NCI-H2107 (cell line): ENCODE results near the gene ZNF319.

Source experiments
- DNase-seq: peaks from one replicate; lab custom pipeline; 2025; lab: John Stamatoyannopoulos, UW

The ZNF319 gene

DNA sequence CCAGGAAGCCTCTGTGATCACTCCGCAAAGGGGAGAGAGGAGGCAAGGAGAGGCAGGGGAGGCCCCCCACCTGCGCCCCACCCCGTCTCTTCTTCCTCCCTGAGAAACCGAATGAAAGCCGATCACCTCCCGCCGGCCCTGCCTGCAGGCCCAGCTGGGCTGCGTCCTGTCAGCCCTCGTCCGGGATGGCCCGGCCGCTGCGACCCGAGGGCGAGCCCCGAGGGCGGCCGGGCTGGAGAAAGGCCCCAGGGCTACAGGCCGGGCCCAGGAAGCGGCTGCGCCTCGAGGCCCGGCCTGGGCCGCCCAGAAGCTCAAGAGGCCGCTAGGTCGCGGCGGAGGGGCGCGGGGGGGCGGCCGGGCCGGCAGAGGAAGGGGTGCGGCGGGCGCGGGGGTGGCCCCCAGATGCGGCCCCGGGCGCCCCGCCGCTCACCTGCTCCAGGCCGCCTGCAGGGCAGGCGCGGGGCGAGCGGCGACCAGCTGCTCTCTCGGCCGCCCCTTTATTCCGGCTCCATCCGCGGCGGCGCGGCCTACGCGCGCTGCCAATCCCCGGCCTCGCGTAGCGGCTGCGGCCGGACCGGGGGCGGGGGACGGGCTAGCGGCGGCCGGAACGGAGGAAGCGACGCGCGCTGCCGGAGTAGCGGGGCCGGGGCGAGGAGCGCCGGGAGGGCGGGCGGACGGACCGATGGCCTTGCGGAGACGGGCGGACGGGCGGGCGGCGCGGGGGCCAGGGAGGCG, at the start of gene ZNF319:
Gene ZNF319, minus strand, starts transcription at position 702 of the 735 bp plus-strand sequence. CDS start 2,407 bp downstream, outside the sequence.
- no peak for DNase-seq

DNA sequence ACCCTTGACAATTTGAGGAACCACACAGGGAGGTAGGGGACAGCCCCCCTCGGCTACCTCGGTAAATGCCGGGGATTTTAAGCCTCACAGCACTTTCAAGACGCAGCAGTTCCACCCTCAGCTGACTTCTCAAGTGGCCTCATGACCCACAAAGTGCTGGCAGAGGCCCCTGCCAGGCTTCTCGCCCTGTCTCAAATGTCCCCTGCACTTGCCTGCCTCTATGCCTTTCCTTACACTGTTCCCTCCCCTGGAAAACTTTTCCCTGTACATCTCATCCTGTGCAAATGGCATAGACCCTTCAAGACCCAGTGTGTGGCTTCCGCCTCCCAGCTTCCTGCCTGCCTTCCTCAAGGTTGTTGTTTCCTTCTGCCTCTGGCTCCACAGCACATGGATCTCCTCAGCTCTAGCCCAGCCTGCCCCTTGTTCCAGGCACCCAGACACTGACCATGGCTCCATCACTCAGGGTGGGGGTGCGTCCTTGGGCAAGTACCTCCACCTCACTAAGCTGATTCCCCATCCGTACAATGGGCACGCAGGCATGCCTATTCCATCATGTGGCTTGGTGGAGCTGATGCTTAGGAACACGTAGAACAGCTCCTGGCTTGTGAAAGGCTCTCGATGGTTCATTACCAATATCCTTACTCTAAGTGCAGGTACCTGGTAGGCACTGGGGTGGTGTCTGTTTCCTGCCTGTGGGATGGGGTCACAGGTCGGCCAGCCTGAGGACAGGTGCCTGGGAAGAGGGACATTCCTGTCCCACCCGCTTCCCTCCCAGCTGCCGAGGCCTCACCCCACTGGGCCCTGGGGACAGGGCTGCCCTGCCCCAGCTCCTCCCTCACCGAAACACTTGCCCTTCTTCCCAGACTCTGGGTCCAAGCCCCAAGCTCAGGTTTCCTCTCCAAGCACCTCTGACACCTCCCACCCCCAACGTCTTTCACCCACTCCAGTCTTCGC, 49.0 kb upstream of the ZNF319 start:
- no peak for DNase-seq

DNA sequence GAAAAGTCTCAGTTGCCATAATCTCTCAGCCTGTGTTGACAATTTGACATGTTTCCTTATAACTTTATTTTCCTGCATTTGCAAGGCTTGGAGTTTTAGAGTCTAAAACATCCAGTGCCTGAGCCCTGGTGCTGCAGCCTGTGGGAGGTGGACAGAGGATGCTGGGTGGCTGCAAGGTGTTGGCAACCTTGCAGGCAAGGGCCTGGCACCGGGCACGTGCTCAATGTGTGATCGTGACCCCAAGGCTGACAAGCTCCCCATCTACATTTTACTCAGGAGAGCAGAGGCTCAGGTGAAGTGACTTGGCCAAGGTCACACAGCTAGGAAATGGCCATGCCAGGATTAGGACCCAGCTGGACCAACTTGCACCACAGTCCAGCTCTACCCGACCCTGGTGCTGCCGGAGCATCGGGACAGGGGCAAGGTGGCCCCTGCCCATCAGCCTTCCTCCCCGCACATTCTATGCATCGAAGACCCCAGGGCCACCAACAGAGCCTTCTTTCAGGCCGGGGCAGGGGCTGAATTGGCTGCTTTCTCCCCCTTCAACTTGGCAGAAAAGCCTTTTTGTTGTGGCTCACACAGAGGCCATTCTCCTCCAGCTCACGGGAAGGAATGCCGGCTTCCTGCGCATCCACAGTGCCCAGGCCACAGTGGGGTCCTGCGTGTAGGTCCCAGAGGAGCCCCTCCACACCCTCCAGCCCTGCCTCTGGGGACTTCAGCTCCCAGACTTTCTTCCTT, 48.2 kb upstream of the ZNF319 start:
- DNase-seq, result no peak

DNA sequence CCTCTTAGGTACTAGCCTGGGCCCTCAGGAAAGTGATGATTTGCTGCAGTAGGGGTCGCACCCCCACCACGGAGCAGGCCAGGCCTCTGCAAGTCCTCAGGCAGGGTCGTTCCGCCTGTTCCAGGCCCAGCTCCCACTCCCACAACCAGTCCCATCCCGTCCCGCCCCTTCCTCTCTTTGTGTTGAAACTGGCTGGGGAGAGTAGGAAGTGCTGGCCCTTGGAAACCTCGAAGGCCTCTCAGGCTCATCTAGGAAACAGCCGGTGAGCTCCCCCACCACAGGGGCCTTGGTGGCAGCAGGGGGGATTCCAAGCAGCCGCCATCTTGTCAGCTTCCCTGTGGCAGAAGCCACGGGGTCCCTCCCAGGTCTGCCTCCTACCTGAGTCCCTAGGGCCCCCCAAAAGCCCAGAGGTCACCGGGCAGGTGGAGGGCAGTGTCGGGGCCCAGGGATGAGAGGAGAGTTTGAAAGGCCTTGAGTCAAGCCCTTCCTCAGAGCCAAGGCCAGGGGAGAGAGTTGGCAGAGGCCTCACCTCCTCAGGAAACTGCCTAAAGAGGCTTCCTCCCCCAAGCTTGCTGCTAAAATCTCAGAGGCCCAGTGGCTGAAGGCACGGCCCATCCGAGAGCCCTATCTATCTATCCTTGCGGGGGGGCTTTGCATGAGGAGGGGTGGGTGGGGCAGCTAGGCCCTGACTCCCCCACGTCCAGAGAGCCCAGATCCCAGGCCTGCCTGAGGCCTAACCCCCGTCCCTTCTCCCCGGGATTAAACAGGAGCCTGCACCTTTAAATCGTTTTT, 47.3 kb upstream of the ZNF319 start:
- no peak for DNase-seq

DNA sequence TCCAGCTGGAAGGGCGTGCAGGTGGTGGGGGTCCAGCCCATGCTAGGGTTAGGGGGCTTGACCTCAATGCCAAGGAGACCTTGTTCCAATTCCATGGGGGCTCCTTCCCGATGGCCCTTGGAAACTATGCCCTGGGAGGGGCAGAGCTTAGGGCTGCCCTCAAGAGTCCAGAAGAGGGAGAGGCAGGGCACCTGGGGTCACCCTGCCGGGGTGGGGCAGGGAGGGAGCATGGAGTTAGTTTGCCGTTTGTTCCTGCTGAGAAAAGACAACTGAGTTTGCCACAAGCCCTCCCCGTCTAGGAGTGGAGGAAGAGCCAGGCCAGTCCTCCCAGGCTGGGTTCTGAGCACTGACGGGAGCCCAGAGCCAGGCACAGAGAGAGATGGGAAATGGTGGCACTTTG, 46.5 kb upstream of the ZNF319 start:
- DNase-seq, result no peak

DNA sequence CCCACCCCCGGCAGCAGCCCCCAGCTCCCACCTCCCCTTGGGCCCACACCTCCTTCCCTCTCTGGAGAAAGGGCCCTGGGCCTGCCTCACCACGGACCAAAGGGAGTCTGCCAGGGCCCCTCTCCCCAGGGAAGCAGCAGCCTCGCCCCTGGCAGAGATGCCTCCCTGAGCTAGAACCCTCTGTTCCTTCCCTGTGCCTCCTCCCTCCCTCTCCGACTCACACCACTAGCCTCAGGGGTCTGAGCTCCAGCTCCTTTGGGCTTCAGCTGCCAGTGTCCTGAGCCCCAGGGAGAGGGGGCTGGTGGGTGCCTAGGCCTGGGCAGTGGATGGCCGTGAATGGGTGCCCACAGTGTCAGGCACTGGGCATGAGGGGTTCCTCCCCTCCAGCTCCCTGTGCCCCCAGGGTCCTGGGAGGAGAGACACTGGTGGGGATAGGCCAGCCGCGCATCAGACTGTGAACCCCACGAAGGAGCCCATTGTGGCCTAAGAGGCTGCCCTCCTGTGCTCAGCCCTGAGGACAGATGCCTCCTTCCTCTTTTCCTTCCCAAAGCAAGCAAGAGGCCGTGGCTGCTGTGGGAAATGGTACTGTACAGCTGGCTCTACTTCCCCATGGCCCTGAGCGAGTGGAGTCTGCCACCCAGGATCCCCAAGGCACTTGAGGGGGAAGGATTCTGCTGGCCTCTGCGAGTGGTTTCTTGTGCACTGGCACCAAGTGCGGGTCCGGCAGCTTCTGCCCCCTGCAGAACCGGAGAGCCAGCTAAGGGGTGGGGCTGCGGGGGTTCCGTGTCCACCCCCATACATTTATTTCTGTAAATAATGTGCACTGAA, 45.8 kb upstream of the ZNF319 start:
- DNase-seq, result no peak

DNA sequence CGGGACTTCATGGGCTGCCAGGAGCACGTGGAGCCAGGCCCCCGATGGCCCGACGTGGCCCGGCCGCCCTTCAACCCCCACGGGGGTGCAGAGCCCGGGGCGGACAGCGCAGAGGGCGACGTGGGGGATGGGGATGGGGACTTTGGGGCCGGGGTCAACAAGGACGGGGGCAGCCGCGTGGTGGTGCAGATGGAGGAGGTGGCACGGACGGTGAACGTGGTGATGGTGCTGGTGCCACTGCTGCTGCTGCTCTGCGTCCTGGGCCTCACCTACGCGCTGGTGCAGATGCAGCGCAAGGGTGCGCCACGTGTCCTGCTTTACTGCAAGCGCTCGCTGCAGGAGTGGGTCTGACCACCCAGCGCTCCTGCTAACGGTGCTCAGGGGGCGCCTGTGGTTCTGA, 44.6 kb upstream of the ZNF319 start:
- DNase-seq, result no peak

DNA sequence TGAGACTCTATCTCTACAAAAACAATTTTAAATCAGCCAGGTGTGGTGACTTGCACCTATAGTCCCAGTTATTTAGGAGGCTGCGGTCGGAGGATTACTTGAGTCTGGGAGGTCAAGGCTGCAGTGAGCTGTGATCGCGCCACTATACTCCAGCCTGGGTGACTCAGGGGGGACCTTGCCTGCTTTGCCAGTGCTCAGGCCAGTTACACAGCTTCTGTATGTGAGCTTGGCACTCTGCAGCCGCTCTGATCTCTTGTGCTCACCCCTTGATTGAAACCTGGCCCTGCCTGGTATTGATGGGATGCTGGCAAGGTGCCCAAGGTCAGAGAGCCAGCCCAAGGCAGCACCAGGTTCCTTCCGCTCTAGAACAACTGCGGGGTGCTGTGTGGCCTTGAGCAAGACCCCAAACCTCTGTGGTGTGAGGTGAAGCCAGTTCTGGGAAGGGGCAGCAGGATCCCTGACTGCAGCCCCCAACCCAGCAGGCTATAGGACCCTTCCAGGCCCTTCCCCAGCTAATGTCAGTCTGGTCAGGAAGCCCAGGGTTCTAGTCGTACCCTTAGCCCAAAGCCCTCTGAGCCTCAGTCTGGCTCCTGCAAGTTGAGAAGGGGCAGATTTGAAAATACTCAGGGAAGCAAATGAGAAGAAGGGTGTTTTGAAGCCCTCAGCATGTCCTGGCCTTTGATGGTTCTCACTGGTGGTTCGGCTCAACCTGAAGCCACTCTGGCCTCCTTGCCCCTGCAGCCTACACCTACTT, 44.0 kb upstream of the ZNF319 start:
- DNase-seq, result no peak

DNA sequence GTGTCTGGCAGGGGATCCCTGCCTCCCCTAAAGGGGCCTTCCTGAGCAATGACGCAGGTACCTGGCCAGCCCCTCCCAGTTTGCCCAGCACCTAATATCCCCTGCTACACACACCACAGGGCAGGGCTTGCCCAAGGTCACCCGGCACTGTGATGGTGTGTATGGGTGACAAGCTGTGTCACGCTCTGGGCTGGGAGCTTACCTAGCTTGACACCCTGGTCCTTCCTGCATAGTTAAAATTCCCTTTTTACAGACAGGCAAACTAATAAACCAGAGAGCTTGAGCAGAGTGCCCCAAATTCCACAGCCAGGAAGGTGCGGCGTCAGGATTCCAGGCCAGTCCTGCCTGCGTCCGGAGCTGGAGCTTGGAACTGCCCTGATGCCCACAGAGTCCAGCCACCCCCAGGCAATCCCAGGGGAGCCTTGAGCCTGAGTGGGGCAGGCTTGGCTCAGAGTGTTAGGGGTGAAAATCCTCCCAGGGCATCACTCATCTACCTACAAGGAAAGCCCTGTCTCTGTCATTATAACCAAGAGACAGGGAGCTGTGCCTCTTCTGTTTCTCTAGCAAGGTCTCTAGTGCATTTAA, 43.2 kb upstream of the ZNF319 start:
- no peak for DNase-seq

DNA sequence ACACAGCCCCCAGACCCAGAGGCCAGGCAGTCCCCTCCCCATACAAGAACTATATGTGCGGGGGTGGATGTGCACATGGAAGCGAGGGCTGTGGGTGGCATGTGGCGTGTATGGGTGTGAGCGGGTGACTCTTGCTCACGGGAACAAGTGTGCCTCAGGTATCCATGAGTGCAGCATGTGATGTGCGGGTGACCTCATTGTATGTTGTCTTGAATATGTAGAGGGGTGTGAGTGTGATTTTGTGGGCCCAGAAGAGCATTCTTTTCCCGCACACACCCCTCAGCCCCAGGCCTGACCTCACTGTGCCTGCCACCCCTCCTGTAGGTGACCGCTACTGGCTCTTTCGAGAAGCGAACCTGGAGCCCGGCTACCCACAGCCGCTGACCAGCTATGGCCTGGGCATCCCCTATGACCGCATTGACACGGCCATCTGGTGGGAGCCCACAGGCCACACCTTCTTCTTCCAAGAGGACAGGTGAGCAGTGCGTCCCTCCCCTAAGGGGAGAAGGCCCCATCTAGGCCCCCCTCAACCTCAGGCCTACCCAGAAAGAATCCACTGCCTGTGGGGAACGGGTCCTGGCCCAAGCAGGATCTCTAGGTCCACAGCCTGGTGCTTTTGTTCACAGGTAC, 42.5 kb upstream of the ZNF319 start:
- no peak for DNase-seq

DNA sequence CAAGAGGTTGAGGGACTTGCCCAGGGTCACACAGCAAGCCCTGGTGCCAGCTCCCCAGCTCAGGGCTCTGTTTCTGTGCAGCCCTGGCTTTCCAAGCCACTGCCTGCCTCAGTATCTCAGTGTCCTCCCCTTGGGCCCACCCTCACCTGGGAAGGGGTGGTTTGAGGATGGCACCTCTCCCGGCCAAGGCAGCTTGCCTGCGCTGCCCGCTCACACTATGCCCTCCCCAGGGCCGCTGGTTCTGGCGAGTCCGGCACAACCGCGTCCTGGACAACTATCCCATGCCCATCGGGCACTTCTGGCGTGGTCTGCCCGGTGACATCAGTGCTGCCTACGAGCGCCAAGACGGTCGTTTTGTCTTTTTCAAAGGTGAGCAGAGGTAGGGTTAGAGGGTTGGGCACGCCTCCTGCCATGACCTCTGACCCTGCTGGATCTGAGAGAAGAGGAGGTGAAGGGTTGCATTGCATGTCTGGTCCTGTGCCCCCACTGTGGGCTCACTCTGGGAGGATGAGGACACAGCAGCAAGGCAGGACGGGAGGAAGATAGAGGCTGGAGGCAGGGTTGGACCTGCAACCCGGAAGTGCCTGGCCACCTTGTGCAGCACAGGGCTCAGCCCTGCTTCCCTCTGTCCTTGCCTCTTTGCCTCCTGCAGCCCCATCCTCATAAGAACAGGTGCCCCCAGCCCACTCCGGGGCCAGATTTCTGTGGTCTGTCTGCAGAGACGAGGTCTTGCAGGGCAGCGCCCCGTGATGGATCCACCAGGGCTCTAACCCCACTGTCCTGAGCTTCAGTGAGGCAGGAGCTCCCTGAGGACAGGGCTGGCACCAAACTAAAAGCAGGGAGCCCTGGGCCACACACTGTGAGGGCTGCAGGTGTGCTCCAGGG, 41.8 kb upstream of the ZNF319 start:
- DNase-seq, result no peak

DNA sequence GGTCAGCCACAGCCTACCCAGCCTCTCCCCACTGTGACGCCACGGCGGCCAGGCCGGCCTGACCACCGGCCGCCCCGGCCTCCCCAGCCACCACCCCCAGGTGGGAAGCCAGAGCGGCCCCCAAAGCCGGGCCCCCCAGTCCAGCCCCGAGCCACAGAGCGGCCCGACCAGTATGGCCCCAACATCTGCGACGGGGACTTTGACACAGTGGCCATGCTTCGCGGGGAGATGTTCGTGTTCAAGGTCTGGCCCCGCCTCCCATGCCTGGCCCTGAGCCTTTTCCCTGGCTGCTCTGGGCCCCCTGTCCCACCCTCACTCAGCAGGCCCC, 41.1 kb upstream of the ZNF319 start:
- no peak for DNase-seq

DNA sequence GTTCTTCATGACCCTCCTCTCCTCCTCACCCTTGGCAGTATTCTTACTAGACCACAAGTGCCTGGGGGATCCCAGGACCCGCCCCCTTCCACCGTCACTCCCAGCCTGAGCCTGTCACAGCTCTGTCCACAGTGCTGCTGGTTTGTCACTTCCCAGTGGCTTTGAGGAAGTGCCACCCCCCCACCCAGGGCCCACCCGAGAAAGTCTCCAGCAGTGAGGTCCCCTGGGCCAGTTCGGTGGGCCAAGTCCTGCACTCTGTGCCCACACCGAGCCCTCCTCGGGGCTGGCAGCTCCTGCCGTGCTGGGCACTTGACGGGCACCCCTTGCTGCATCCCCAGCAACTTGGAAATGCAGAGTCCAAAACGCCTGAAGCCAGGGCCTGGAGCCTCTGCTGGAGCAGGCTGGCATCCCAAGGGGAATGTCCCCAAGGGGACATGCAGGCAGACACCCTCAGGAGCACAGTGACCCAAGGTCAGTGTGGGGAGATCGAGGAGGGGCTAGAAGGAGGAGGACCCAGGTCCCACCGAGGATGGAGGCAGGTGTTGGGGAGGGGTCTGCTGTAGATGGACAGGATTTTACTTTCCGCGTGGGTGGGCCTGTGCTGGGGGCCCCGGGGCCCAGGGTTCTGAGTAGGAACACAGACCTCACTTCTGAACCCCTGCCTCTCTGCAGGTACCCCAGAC, 40.6 kb upstream of the ZNF319 start:
- DNase-seq, result no peak

DNA sequence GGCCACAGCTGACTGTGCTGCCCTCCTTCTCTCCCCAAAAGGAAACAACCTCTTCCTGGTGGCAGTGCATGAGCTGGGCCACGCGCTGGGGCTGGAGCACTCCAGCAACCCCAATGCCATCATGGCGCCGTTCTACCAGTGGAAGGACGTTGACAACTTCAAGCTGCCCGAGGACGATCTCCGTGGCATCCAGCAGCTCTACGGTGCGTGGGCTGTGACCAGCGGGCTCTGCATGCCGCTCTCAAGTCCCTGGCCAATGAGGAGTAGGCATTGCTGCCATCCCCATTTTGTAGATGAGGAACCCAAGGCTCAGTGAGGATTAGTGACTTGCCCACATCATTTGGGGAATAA, 40.0 kb upstream of the ZNF319 start:
- DNase-seq, result no peak

DNA sequence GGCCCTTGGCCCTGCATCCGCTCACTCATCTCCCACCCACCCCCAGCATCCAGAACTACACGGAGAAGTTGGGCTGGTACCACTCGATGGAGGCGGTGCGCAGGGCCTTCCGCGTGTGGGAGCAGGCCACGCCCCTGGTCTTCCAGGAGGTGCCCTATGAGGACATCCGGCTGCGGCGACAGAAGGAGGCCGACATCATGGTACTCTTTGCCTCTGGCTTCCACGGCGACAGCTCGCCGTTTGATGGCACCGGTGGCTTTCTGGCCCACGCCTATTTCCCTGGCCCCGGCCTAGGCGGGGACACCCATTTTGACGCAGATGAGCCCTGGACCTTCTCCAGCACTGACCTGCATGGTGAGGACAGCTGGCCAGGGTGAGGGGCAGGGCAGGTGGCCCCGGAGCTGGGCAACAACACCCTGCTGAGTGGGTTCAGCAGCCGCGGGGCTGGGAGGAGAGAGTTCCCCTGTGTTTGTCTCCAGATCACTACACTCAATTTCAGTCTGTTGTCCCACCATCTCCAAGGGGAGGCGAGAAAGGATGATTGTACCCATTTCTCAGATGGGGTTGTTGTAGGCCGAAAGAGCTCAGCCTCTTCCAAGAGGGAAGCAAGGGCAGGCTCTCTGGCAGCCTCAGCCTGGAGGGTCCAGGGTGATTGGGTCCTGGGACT, 39.5 kb upstream of the ZNF319 start:
- DNase-seq, result no peak

DNA sequence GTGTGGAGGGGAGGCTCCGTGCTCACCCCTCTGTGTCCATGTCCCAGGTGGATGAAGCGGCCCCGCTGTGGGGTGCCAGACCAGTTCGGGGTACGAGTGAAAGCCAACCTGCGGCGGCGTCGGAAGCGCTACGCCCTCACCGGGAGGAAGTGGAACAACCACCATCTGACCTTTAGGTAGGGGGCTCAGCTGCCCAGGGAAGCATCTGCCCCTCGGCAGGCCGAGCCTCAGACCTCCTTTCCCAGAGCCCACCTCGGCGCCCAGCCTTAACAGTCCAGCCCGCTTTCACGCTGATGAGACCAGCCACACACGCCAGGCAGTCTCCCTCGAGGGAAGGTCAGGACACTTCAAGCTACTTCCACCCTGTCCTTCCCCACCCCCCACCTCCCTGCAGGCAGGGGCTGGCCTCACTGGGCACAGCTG, 37.8 kb upstream of the ZNF319 start:
- no peak for DNase-seq

DNA sequence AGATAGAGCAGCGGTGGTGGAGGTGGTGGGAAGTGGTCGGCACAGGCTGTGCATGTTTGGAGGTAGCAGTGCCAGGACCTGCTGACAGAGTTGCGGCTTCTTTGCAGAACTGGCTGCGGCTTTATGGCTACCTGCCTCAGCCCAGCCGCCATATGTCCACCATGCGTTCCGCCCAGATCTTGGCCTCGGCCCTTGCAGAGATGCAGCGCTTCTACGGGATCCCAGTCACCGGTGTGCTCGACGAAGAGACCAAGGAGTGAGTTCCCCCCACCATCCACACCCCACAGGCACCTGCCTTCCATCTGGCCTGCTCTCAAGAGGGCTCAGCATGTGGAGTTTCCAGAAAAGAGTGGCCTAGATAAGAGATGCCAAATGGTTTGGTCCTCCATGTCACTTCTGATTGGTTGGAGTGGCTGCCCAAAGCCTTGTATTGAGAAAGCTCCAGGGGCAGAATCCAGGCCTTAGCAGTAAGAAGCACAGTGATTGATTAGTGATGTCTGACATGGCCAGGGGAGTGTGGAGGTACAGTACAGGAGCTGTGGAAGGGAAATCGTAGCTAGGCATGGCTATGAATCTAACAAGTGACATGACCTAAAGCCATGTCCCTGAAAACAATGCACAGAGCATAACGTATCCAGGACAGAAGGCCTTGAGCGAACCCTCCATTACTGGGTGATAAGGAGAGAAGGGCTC, 37.0 kb upstream of the ZNF319 start:
- no peak for DNase-seq
